Neural progenitor cell (in vitro differentiated cells): Measurements from ENCODE around the gene TSHZ2.

Experiments used
- CTCF ChIP-seq: fragments of 200-600 bp; sonication (generic); IDR thresholded peaks from 2 replicates; pipeline ENCODE4 v1.5.1; 2017; ENCODE audit warnings: antibody characterized with exemption, mild to moderate bottlenecking
- EZH2 ChIP-seq: fragments of 200-600 bp; sonication (generic); IDR thresholded peaks from 2 replicates; pipeline ENCODE4 v1.6.1; 2017; ENCODE audit warnings: antibody characterized with exemption, mild to moderate bottlenecking, moderate library complexity
- EZH2phosphoT487 ChIP-seq: fragments of 200-600 bp; sonication (generic); IDR thresholded peaks from 2 replicates; pipeline ENCODE4 v1.6.1; 2017; ENCODE audit warnings: antibody characterized with exemption

GRCh38 chr20:53510262-53510661, 538.1 kb downstream of the TSHZ2 start:
- TF ChIP-seq CTCF, result no peak
- no peak for TF ChIP-seq EZH2
- TF ChIP-seq EZH2phosphoT487, result no peak
